Posterior cingulate gyrus (tissue), 11 donors: ENCODE data around the gene ENTPD6.
A peak's percentile ranks its signal among the peaks of the same experiment; 100 is the strongest.
"Not testable (repeated sequence)": the region's sequence is repeated elsewhere in the genome, so short reads cannot be mapped to it uniquely, and the experiment has no call there.

Experiments used
- DNase-seq, 10 donors: peaks; one replicate each; pipeline versions ENCODE4 v3.0.0 to v3.0.0-alpha.2; 2020 to 2021; ENCODE audit warnings: mixed read lengths in 3 of 10
- intact Hi-C: fragments of 100-400 bp; cut with DNase I; formaldehyde crosslinking; loops from one replicate; pipeline ENCODE4 v1.15.1; 2023

Gene ENTPD6

DNA sequence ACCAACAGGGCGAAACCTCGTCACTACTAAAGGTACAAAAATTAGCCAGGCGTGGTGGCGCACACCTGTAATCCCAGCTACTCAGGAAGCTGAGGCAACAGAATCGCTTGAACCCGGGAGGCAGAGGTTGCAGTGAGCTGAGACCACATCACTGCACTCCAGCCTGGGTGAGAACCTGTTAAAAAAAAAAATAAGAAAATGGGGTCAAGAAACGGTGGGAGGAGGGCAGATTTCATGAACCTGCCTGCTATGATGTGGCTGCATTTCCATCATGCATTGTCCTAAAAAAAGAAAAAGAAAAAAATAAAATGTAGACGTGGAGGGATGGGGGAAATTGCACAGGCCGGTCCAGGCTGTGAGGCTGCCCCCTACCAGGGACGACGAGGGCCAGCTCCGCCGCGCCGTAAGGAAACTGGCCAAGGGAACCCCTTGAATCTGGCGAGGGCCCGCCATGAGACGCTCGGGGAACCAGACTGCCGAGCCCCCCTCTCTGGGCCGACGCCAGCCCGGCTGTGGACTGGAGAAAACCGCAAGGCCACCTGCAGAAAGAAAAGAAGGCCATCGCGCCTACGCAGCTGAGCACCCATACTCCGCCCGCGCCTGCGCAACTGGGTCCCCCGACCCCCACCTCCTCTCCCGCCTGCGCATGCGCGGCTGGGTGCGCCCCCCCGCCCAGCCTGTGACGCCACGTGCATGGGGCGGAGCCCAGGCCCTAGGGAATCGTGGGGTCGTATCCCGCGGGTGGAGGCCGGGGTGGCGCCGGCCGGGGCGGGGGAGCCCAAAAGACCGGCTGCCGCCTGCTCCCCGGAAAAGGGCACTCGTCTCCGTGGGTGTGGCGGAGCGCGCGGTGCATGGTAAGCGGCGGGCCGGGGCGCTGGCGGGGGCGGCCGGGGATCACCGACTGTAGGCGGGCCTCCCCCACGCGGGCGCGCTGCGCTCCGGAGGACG, at the start of gene ENTPD6:
Gene ENTPD6, plus strand, starts transcription at position 699 of the 948 bp plus-strand sequence. CDS start 10,825 bp downstream, outside the sequence.
- intact Hi-C loops, result loop anchor here (1.0 to 5.0 kb wide), 4 partner anchors 53 to 212 kb away; partner anchors contain the start of genes ABHD12, APMAP, GINS1 and PYGB

DNA sequence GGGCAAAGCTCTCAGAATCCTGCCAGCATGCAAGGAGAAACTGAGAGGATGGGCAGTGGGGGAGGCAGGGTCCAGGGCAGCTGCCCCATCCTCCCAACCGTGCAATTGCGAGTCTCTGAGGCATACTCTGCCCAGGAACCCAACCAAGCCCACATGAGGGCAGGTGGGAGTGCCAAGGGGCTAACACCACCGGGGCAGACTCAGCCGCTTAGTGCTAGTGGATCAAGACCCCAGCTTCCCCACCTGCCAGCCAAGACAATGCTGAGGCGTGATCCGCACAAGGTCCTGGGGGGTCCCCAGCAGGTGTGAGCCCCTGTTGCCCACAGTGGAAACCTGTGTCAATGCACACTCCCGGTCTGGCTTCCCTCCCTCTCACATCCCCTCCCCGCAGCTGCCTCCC, 48.5 kb upstream of the ENTPD6 start:
- DNase-seq, result peak in 2 of 10 donors; percentile 77 to 78
- intact Hi-C loops, result no loop called here

More for the DNA sequence above, at the start of gene ENTPD6:
- peak; percentile 87 to 99 (median 90) for DNase-seq

- DNase-seq, result peak in 2 of 10 donors; percentile 73 to 74
- intact Hi-C loops, result no loop called here
Observed at GRCh38 chr20:25147716-25148115, 47.8 kb upstream of the ENTPD6 start.

GRCh38 chr20:25148181-25148981, 47.1 kb upstream of the ENTPD6 start:
- DNase-seq, result peak; percentile 25 to 95 (median 66)
- intact Hi-C loops, result no loop called here

- intact Hi-C loops, result no loop called here
Observed at GRCh38 chr20:25148982-25149846, 46.3 kb upstream of the ENTPD6 start.

GRCh38 chr20:25150016-25150415, 45.5 kb upstream of the ENTPD6 start:
- peak in 1 of 10 donors; percentile 80 for DNase-seq
- intact Hi-C loops, result no loop called here

More at GRCh38 chr20:25148982-25149846, 46.3 kb upstream of the ENTPD6 start:
- no peak for DNase-seq

DNA sequence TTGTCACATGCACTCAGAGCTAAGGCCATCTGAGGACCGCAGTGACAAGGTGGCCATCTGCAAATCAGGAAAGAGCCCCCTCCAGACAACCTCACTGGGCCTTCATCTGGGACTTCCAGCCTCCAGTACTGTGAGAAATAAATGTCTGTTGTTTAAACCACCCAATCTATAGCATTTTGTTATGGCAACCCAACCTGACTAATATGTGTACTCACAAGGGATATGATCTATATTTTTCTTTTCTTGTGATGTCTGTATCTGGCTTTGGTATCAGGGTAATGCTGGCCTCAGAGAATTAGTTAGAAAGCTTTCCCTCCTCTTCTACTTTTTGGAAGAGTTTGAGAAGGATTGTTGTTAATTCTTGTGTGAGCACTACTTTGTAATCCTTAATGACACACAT, 37.5 kb upstream of the ENTPD6 start:
- intact Hi-C loops, result no loop called here
- DNase-seq, result no peak

GRCh38 chr20:25160467-25160866, 35.0 kb upstream of the ENTPD6 start:
- intact Hi-C loops, result no loop called here
- no peak for DNase-seq

GRCh38 chr20:25160897-25161296, 34.6 kb upstream of the ENTPD6 start:
- intact Hi-C loops, result no loop called here

DNA sequence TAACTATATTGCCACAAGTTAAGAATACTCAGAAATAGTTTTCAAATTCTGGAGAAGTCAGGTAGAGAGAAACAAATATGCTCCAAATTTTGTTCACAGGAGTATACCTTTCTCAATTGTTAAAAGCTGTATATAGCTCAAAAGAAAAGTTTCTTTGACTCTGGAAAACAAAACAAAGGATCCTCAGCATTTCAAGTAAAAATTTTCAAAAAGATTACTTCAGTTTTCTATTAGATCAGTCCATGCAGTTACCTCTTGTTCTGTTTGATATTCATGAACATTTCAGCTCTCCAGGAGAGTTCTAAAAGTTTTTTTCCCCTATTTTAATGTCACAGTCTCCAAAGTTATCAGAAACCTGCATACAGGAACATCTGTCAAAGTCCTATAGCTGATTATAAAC, 30.4 kb upstream of the ENTPD6 start:
- no peak for DNase-seq
- intact Hi-C loops, result no loop called here

More at GRCh38 chr20:25160897-25161296, 34.6 kb upstream of the ENTPD6 start:
- DNase-seq, result no peak

GRCh38 chr20:25166105-25166782, 29.3 kb upstream of the ENTPD6 start:
- intact Hi-C loops, result not testable (repeated sequence)
- peak in 1 of 10 donors; percentile 62 for DNase-seq

GRCh38 chr20:25173321-25173720, 22.2 kb upstream of the ENTPD6 start:
- intact Hi-C loops, result no loop called here
- DNase-seq, result no peak

GRCh38 chr20:25173886-25174308, 21.6 kb upstream of the ENTPD6 start:
- intact Hi-C loops, result no loop called here
- DNase-seq, result no peak

DNA sequence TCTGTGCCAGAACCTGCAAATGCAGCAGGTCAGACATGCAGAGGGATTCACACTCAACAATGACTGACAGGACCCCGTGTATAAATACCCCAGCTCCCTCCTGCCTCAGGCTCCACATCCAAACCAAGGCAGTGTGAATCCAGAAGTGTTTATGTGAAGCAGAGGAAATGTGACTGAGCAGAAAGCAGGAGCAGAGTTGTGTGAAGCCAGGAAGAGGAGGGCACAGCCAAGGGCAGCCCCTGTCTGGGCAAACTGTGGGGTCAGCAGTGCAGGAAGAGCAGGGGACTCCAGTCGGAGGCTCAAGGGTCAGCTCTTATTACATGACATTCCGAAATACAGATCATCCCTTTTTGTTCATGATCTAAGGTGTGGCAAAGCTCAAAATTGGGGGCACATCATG, 19.3 kb upstream of the ENTPD6 start:
- no peak for DNase-seq
- intact Hi-C loops, result loop anchor here (5.0 kb wide), 2 partner anchors 99 to 114 kb away; no protein-coding TSS in a partner anchor

- no peak for DNase-seq
- intact Hi-C loops, result loop anchor here (2.0 to 5.0 kb wide), 3 partner anchors 101 to 183 kb away; no protein-coding TSS in a partner anchor
Observed at GRCh38 chr20:25177890-25178321, 17.6 kb upstream of the ENTPD6 start.

GRCh38 chr20:25178563-25179438, 16.7 kb upstream of the ENTPD6 start:
- DNase-seq, result peak in 1 of 10 donors; percentile 77

GRCh38 chr20:25179439-25180089, 15.9 kb upstream of the ENTPD6 start:
- DNase-seq, result peak in 1 of 10 donors; percentile 65
- intact Hi-C loops, result loop anchor here (2.0 to 5.0 kb wide), 3 partner anchors 102 to 185 kb away; no protein-coding TSS in a partner anchor

More at GRCh38 chr20:25178563-25179438, 16.7 kb upstream of the ENTPD6 start:
- intact Hi-C loops, result loop anchor here (2.0 to 5.0 kb wide), 3 partner anchors 102 to 184 kb away; no protein-coding TSS in a partner anchor
